Activated CD4-positive, alpha-beta memory T cell treated with anti-CD3 and anti-CD28 coated beads for 36 hours (primary cell): Measurements from ENCODE around the gene PDE2A. TPM values are rescaled to one million over a fixed set of nuclear protein-coding genes. Genes with fewer than 3 reads are reported as not detected.
A peak's percentile ranks its signal among the peaks of the same experiment; 100 is the strongest.

Experiments used
- CTCF ChIA-PET: fragments of 350-600 bp; sonication (Branson Sonifier 250); formaldehyde crosslinking; loops from one replicate; lab custom pipeline; 2021; ENCODE audit warnings: antibody characterized with exemption, inconsistent platforms; lab: Charles Lee
- POLR2A ChIA-PET: fragments of 350-600 bp; sonication (Branson Sonifier 250); formaldehyde crosslinking; loops from one replicate; lab custom pipeline; 2021; ENCODE audit warnings: antibody characterized with exemption; lab: Charles Lee
- DNase-seq: peaks from one replicate; pipeline ENCODE4 v3.0.0-alpha.2; 2020
- H3K27ac Mint-ChIP-seq: one replicate; pipeline ENCODE4 v1.8.0; 2021; ENCODE audit warnings: mixed read lengths
- H3K27me3 Mint-ChIP-seq: one replicate; pipeline ENCODE4 v1.8.0; 2021; ENCODE audit warnings: mixed read lengths
- H3K36me3 Mint-ChIP-seq: one replicate; pipeline ENCODE4 v1.8.0; 2021; ENCODE audit warnings: mixed read lengths
- H3K4me1 Mint-ChIP-seq: one replicate; pipeline ENCODE4 v1.8.0; 2021; ENCODE audit warnings: low read depth, mixed read lengths
- H3K4me3 Mint-ChIP-seq: one replicate; pipeline ENCODE4 v1.8.0; 2021; ENCODE audit warnings: mild to moderate bottlenecking, mixed read lengths
- H3K9me3 Mint-ChIP-seq: one replicate; pipeline ENCODE4 v1.8.0; 2021; ENCODE audit warnings: mixed read lengths
- intact Hi-C: fragments of 100-400 bp; cut with micrococcal nuclease; formaldehyde crosslinking; loops from one replicate; pipeline ENCODE4 v1.15.1; 2023
- total RNA-seq, 2 experiments: library from RNA; stranded (reverse); gene quantifications; one replicate each; pipeline ENCODE4 v1.2.3, GENCODE V29; 2021

PDE2A gene
- total RNA-seq, 2 experiments from 2014 or later: 0.29 to 0.97 TPM

DNA sequence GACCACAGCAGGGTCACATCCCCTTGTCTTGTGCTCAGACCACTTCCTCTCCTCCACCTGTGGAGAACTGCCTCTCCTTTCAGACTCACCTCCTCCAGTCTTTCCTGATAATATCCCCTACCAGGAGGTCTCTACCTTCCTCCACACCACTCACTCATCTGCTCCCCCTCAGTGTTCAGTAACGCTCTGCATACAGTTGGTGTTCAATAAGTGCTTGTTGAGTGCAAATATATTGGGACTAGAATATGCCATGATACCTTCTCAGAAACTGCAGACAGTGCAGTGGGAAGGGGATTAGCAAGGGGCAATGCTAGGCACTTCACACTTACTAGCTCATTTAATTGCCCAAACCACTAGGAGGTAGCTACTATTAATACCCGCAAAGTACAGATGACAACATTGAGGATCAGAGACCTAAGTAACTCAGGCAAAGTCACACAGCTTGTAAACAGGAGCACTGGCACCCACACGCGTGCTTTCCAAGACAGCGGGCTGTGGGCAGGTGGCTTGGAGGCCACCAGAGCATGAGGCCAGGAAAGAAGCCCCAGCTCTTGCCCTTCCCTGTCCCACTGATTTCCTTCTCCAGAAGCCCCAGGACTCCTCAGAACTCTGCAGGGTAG is 8.1 kb upstream of the PDE2A start:
- intact Hi-C loops: no loop called here
- H3K9me3 Mint-ChIP-seq: no peaks in the 10 kb centered on the region

DNA sequence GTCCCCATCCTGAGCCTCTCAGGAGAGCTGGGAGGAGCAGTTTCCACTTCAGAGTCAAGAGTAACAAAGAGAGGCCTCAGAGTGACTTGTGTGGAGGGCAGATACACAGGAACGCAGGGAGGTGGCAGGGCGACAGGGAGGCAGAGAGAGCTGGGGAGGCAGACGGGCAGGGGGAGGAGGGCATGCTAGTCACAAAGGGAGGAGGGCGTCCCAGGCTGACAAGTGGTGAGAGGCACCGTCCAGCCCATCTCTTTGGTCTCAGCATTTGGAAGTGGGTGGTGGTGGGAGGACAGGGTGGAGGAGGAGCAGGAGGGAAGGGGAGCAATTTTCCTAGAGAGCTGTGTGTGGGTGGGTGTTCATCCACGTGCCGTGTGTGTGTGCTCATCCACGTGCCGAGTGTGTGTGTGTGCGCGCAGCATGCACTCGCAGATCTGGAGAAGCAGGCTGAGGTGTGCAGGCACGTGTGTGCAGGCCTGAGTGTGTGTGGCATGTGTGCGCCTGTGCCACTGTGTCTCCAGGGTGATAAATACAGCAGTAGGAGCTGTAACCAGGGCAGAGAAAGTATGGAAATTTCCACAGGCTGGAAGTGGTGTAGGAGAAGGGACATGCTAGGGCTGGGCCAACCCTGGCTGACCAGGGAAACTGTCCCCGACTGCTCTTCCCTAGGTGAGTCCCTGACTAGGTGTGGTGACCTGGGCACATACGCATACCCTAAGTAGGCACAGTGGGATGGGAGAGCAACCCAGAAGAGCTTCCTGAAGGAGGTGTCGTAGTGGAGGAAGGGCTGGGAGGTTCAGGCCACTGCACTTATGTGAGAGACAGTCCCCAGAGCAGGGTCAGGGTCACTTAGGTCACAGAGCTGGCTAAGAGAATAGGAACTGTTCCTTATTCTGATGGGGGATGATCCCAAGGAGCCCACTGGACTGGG is 7.3 kb upstream of the PDE2A start:
- Mint-ChIP-seq H3K36me3 (peaks cover 5% of the 10 kb centered on the region), H3K9me3 (no peaks in the 10 kb centered on the region), H3K27me3 (peaks cover 22% of the 10 kb centered on the region), H3K4me1 (peaks cover 13% of the 10 kb centered on the region), H3K27ac (no peak overlapping the region), H3K4me3 (no peak overlapping the region)
- no peak for DNase-seq
- ChIA-PET POLR2A (interaction anchor here (0.5 to 0.8 kb wide), 2 partner anchors 89 to 733 kb away, joined by 3 to 6 read pairs; no protein-coding TSS in a partner anchor), CTCF (interaction anchor here (0.6 to 7.1 kb wide), 7 partner anchors 9 to 561 kb away, joined by 3 to 155 read pairs (median 4); no protein-coding TSS in a partner anchor)
- intact Hi-C loops: no loop called here

More for the DNA sequence above, 8.1 kb upstream of the PDE2A start:
- DNase-seq: no peak
- ChIA-PET CTCF (interaction anchor here (0.9 to 7.1 kb wide), 7 partner anchors 9 to 94 kb away, joined by 3 to 155 read pairs (median 5); no protein-coding TSS in a partner anchor), POLR2A (no interaction called here)
- Mint-ChIP-seq H3K4me1 (peaks cover 18% of the 10 kb centered on the region), H3K36me3 (peaks cover 11% of the 10 kb centered on the region), H3K27me3 (peaks cover 14% of the 10 kb centered on the region), H3K27ac (no peak overlapping the region), H3K4me3 (no peak overlapping the region)

DNA sequence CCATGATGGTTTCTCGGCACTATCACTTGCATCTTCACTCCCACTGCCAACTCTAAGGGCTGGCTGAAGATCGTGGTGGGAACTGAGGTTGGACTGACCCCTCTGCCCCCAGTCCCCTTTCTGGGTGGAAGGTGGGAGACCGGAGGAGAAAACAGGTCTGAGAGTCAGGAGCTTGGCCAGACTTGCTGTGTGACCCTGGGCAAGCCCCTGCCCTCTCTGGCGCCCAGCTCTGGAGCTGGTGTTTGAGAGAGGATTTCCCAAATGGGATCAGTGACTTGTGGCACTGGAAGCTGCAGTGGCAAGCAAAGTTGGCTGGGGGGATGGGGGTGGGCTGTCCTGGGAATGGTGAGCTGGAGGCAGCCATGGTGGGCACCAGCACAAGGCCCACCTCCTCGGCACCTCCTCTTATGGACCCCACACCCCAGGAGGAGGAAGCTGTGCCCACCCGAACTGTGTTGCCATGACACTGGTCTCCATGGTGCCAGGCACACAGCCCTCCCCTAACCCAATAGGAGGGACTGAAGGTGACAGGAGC is 6.5 kb upstream of the PDE2A start:
- ChIA-PET CTCF (interaction anchor here (0.6 to 7.1 kb wide), 7 partner anchors 9 to 562 kb away, joined by 3 to 155 read pairs (median 4); no protein-coding TSS in a partner anchor), POLR2A (interaction anchor here (0.5 to 0.8 kb wide), 3 partner anchors 88 to 734 kb away, joined by 3 to 6 read pairs (median 3); no protein-coding TSS in a partner anchor)
- no peak for DNase-seq
- peaks cover 28% of the 10 kb centered on the region for H3K27me3 Mint-ChIP-seq
- H3K4me1 Mint-ChIP-seq: peaks cover 7% of the 10 kb centered on the region
- H3K36me3 Mint-ChIP-seq: peaks cover 3% of the 10 kb centered on the region
- no peak overlapping the region for H3K27ac Mint-ChIP-seq
- H3K4me3 Mint-ChIP-seq: no peak overlapping the region
- no peaks in the 10 kb centered on the region for H3K9me3 Mint-ChIP-seq
- intact Hi-C loops: no loop called here

DNA sequence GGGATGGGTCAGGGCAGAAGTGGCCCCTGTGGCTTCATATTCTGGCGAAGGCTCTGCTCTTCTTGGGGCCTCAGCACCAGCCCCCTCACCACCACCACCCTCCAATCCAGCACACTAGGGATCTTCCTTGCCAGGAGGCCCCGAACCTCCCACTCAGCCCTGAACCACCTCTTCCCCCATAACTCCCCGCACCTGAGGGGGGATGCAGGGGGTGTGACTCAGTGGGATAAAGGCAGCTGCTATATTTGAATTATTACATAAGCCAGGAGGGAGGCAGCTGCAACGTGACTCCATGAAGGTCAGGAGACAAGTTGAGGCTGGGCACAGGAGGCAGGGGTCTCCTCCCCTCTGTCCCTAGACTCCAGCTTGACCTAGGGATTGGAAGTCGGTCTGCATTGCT is 5.6 kb upstream of the PDE2A start:
- peaks cover 3% of the 10 kb centered on the region for H3K36me3 Mint-ChIP-seq
- H3K27ac Mint-ChIP-seq: no peak overlapping the region
- CTCF ChIA-PET: interaction anchor here (0.7 to 7.1 kb wide), 5 partner anchors 12 to 209 kb away, joined by 3 to 155 read pairs (median 4); no protein-coding TSS in a partner anchor
- peaks cover 7% of the 10 kb centered on the region for H3K4me1 Mint-ChIP-seq
- no peak for DNase-seq
- peaks cover 36% of the 10 kb centered on the region for H3K27me3 Mint-ChIP-seq
- H3K9me3 Mint-ChIP-seq: no peaks in the 10 kb centered on the region
- H3K4me3 Mint-ChIP-seq: no peak overlapping the region
- intact Hi-C loops: no loop called here
- POLR2A ChIA-PET: interaction anchor here (0.8 to 1.2 kb wide), 2 partner anchors 11 to 90 kb away, joined by 3 read pairs; no protein-coding TSS in a partner anchor

DNA sequence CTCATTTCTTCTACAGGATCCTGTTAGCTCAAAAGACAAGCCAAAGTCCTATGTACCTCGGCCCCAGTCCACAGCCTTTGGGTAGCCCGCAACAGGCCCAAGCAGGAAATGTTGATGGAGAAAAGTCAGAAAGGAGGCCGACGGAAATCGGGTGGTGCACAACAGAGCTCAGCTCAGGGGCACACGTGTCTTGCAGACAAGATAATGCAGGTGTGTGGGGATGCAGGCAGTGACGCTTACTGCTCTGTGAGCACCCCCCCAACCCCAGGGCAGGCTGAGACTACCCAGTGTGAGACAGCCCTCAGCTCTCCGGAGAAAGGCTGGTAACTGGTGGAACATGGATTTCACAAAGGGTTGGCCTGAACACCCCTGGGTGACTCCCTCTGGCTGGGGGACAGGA is 4.3 kb upstream of the PDE2A start:
- intact Hi-C loops: no loop called here
- POLR2A ChIA-PET: interaction anchor here (0.9 to 1.2 kb wide), 2 partner anchors 10 to 86 kb away, joined by 3 read pairs; no protein-coding TSS in a partner anchor

DNA sequence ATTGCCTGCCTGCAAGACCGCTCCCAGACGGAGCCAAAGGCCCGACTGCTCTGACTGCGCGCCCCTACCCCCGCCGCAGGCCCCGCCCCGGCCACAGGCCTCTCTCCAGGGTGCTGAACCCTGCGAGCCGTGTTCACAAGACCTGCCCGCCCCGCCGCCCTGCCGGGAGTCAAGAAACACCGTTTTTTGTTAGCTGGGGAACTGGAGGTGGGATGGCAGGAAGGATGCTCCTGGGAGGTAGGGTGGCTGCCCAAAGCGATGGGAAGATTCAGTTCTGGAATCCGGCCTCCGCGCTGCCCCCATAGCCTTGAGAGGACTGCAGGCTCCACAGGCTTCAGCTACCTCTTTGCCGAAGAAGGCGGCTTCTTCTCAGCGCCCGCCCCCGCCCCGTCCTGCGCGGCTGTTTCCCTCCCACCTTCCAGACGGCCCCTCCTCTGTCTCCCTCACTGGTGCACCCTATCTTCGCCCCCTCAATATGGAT is 2.7 kb upstream of the PDE2A start:
- ChIA-PET CTCF (interaction anchor here (1.2 to 3.6 kb wide), 4 partner anchors 8 to 90 kb away, joined by 4 to 22 read pairs (median 10); no protein-coding TSS in a partner anchor), POLR2A (no interaction called here)
- peaks cover 61% of the 10 kb centered on the region for H3K27me3 Mint-ChIP-seq
- peak; percentile 80 for DNase-seq
- H3K27ac Mint-ChIP-seq: no peak overlapping the region
- no peaks in the 10 kb centered on the region for H3K36me3 Mint-ChIP-seq
- peaks cover 3% of the 10 kb centered on the region for H3K4me1 Mint-ChIP-seq
- H3K9me3 Mint-ChIP-seq: no peaks in the 10 kb centered on the region
- no peak overlapping the region for H3K4me3 Mint-ChIP-seq
- intact Hi-C loops: no loop called here

More for the DNA sequence above, 4.3 kb upstream of the PDE2A start:
- CTCF ChIA-PET: no interaction called here
- no peak overlapping the region for H3K4me3 Mint-ChIP-seq
- peaks cover 49% of the 10 kb centered on the region for H3K27me3 Mint-ChIP-seq
- no peaks in the 10 kb centered on the region for H3K9me3 Mint-ChIP-seq
- DNase-seq: no peak
- peaks cover under 1% of the 10 kb centered on the region for H3K36me3 Mint-ChIP-seq
- H3K4me1 Mint-ChIP-seq: peaks cover 3% of the 10 kb centered on the region
- H3K27ac Mint-ChIP-seq: no peak overlapping the region

DNA sequence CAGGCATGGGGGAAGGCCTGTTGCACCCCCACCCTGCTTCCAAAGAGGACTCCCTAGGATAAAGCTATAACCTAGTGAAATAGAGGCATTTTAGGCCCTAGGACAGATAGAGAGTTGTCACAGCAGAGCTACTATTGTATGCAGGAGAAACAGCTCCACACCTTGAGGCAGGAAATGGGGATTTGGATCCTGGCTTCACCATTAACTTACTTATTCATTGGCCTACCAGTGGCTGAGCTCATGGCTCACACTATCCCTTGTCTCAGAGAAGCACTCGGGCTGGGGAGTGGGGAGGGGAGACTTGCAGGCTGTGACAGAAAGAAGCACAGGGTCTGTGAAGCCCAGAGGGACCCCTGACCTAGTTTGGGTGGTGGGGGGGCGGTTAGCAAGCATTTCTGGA is 999 bp upstream of the PDE2A start:
- intact Hi-C loops: no loop called here
- Mint-ChIP-seq H3K4me3 (no peak overlapping the region), H3K27ac (no peak overlapping the region), H3K36me3 (no peaks in the 10 kb centered on the region), H3K9me3 (no peaks in the 10 kb centered on the region), H3K27me3 (peaks cover 74% of the 10 kb centered on the region), H3K4me1 (peaks cover 3% of the 10 kb centered on the region)
- CTCF ChIA-PET: interaction anchor here (0.6 to 3.6 kb wide), 3 partner anchors 10 to 130 kb away, joined by 5 to 22 read pairs (median 15); no protein-coding TSS in a partner anchor
- POLR2A ChIA-PET: interaction anchor here (0.7 kb wide), 1 partner anchor 260 kb away, joined by 3 read pairs; no protein-coding TSS in a partner anchor
- DNase-seq: no peak

DNA sequence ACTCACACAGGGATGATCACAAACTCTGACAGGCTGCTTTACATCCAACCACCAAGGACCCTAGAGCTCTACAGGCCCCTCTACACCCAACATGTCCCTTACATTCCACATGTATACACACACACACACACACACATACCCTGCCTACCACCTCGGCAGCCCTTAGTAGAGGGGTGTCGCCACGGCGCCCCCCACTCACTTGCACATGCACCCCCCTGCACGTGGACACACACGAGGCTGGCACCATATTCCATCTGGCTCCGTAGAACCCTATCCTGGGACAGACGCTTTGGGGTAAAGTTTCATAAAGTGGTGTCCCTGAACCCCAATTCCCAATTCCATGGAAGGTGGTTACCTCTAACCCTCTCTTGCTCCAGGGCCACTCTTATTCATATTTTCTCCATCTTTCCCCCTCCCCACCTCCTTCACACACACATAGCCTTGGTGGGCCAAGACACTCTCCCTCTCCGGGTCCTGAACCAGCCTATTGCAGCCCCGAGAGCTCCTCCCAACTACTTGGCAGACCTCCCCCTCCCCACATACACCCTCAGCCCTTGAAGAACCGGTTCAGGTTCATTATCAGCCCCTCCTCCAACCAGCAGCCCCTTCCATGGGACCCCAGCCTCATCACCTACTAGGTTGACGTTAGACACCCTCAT is 809 bp downstream of the PDE2A start:
- H3K27me3 Mint-ChIP-seq: peaks cover 77% of the 10 kb centered on the region
- intact Hi-C loops: no loop called here
- peaks cover 13% of the 10 kb centered on the region for H3K4me1 Mint-ChIP-seq
- no peak overlapping the region for H3K4me3 Mint-ChIP-seq
- DNase-seq: no peak
- no peaks in the 10 kb centered on the region for H3K36me3 Mint-ChIP-seq
- no peak overlapping the region for H3K27ac Mint-ChIP-seq
- CTCF ChIA-PET: no interaction called here
- POLR2A ChIA-PET: no interaction called here
- H3K9me3 Mint-ChIP-seq: no peaks in the 10 kb centered on the region

DNA sequence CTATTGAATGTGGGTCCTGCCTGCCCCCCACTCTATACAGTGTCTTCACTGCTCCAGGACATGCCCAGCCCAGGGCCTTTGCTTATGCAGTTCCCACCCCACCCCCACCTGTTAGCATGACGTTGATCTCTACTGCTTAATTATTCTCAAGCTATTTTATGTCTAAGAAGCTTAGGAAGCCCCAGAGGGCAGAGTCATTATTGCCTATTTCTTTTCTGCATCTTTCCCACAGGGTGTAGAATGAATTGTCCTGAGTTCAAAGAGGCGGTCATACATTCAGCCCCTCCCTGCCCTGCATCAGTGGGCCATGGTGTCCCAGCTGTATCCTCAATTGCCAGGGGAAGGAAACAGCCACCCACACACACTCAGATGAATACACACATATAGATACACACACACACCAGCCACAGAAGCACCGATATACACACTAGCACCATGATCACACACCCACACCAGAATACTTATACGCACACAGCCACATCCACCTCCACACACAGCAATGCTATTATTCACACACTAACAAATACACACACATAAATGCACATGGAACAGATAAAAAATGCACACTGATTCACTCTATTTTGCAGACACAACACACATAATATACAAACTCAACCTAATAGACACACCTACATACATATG is 1.5 kb downstream of the PDE2A start:
- Mint-ChIP-seq H3K27ac (no peak overlapping the region), H3K4me3 (no peak overlapping the region), H3K36me3 (no peaks in the 10 kb centered on the region), H3K27me3 (peaks cover 70% of the 10 kb centered on the region), H3K9me3 (peaks cover under 1% of the 10 kb centered on the region), H3K4me1 (peaks cover 14% of the 10 kb centered on the region)
- ChIA-PET POLR2A (no interaction called here), CTCF (interaction anchor here (1.1 to 2.5 kb wide), 2 partner anchors 9 to 12 kb away, joined by 4 to 14 read pairs; no protein-coding TSS in a partner anchor)
- intact Hi-C loops: no loop called here
- no peak for DNase-seq

DNA sequence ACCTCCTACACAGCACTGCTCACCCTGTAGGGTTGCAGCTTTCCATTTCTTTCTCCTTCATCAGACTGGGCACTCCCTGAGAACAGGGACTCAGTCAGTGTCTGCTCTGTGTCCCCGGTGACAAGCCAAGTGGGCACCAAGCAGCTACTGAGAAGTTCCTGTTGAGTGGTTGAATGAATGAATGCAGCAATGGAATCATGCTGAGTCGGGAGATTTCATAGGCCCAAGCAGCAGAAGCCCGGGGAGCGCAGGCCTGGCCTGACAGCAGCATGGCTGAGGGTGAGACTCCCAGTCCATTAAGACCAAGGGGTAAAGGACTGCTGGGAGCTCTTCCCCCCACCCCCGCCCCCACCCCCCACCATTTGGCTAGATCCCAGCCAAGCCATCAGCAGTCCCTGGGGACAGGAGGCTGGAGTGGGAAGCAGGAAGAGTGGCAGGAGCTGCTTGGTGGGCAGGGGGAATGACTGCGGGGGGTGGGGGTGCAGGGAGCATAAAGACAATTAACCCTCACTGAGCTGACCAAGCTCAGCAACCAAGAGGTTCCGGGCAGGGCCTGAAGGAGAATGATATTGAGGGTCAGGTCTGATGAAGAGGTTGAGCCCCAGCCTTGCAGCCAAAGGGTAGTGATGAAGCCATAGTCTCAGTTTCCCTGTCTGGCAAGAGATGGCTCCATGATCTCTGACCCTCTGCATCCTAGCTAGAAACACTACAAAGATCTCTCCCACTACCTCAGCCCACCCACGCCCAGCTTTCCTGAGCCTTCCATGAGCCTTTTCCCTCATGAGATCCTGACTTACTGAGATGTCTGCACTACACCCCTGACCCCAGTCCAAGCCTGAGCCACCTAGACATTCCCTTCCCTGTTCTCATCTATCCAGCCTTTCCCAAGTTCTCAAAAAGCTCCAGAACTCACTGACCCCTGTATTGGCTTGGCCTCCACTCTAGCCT is 2.8 kb downstream of the PDE2A start:
- Mint-ChIP-seq H3K4me3 (no peak overlapping the region), H3K4me1 (peaks cover 11% of the 10 kb centered on the region), H3K27ac (no peak overlapping the region), H3K36me3 (peaks cover 5% of the 10 kb centered on the region), H3K27me3 (peaks cover 70% of the 10 kb centered on the region), H3K9me3 (peaks cover 9% of the 10 kb centered on the region)
- intact Hi-C loops: no loop called here
- DNase-seq: no peak
- POLR2A ChIA-PET: interaction anchor here (0.6 kb wide), 1 partner anchor 472 kb away, joined by 3 read pairs; no protein-coding TSS in a partner anchor
- CTCF ChIA-PET: interaction anchor here (1.1 to 2.5 kb wide), 2 partner anchors 10 to 13 kb away, joined by 4 to 14 read pairs; no protein-coding TSS in a partner anchor
